WTC11 (cell line): ENCODE results near the gene CALCOCO2. TPM values are rescaled to one million over a fixed set of nuclear protein-coding genes. Genes with fewer than 3 reads are reported as not detected.

Source experiments
- ATAC-seq: fragments of 200-7000 bp; cut with Tn5 transposase; 2 replicates; pipeline ENCODE4 v1.10.0; 2021; ENCODE audit warnings: mild to moderate bottlenecking, moderate library complexity
- CTCF ChIA-PET: fragments of 300-600 bp; sonication (Branson Sonifier 250); formaldehyde crosslinking; loops from one replicate; lab custom pipeline; 2021; ENCODE audit warnings: antibody characterized with exemption; lab: Charles Lee
- POLR2A ChIA-PET: fragments of 350-600 bp; sonication (Branson Sonifier 250); formaldehyde crosslinking; loops from one replicate; lab custom pipeline; 2021; ENCODE audit warnings: antibody characterized with exemption; lab: Charles Lee
- DNase-seq: peaks from one replicate; pipeline ENCODE4 v3.0.0; 2021; ENCODE audit warnings: low spot score
- H3K27ac Mint-ChIP-seq: 2 replicates; pipeline ENCODE4 v1.8.0; 2021; ENCODE audit warnings: mixed read lengths
- H3K27me3 Mint-ChIP-seq: 2 replicates; pipeline ENCODE4 v1.8.0; 2021; ENCODE audit warnings: low read depth, mild to moderate bottlenecking, moderate library complexity, mixed read lengths
- H3K36me3 Mint-ChIP-seq: 2 replicates; pipeline ENCODE4 v1.8.0; 2021; ENCODE audit warnings: mixed read lengths
- H3K4me1 Mint-ChIP-seq: 2 replicates; pipeline ENCODE4 v1.8.0; 2022; ENCODE audit warnings: mixed read lengths
- H3K4me3 Mint-ChIP-seq: 2 replicates; pipeline ENCODE4 v1.8.0; 2021; ENCODE audit warnings: mild to moderate bottlenecking, moderate library complexity, mixed read lengths
- H3K9me3 Mint-ChIP-seq: 2 replicates; pipeline ENCODE4 v1.8.0; 2021; ENCODE audit warnings: mixed read lengths
- AFF4 ChIP-seq: sonication (generic); formaldehyde crosslinking; IDR thresholded peaks from 2 replicates; pipeline ENCODE4 v1.8.1; 2023; ENCODE audit warnings: mild to moderate bottlenecking, missing genetic modification reagents, borderline replicate concordance
- CBFB ChIP-seq: sonication (generic); formaldehyde crosslinking; IDR thresholded peaks from 2 replicates; pipeline ENCODE4 v1.8.1; 2022; ENCODE audit warnings: mild to moderate bottlenecking, low read depth, missing genetic modification reagents
- EMX1 ChIP-seq: fragments of 250-450 bp; sonication (Bioruptor Pico); IDR thresholded peaks from 2 replicates; pipeline ENCODE4 v1.8.0; 2021; ENCODE audit warnings: mild to moderate bottlenecking
- ETV6 ChIP-seq: sonication (generic); formaldehyde crosslinking; IDR thresholded peaks from 2 replicates; pipeline ENCODE4 v1.8.1; 2022; ENCODE audit warnings: mild to moderate bottlenecking, missing genetic modification reagents
- GABPB1 ChIP-seq: sonication (generic); formaldehyde crosslinking; IDR thresholded peaks from 2 replicates; pipeline ENCODE4 v1.8.1; 2023; ENCODE audit warnings: mild to moderate bottlenecking, missing genetic modification reagents
- GRHL2 ChIP-seq: fragments of 250-450 bp; sonication (Bioruptor Pico); IDR thresholded peaks from 2 replicates; pipeline ENCODE4 v1.8.0; 2022; ENCODE audit warnings: mild to moderate bottlenecking, moderate library complexity; ENCODE audit not compliant: insufficient replicate concordance, severe bottlenecking
- IRF2 ChIP-seq: sonication (generic); formaldehyde crosslinking; IDR thresholded peaks from 2 replicates; pipeline ENCODE4 v1.8.0; 2022; ENCODE audit warnings: low read depth, missing genetic modification reagents, borderline replicate concordance
- NFATC4 ChIP-seq: fragments of 250-450 bp; sonication (Bioruptor Pico); IDR thresholded peaks from 2 replicates; pipeline ENCODE4 v1.9.0; 2021; ENCODE audit warnings: mild to moderate bottlenecking
- NFYB ChIP-seq: sonication (generic); formaldehyde crosslinking; conservative IDR thresholded peaks from 2 replicates; pipeline ENCODE4 v1.8.0; 2022; ENCODE audit warnings: low read depth, missing genetic modification reagents
- PRDM15 ChIP-seq: sonication (generic); formaldehyde crosslinking; IDR thresholded peaks from 2 replicates; pipeline ENCODE4 v1.8.0; 2022; ENCODE audit warnings: missing genetic modification reagents
- PREB ChIP-seq: sonication (generic); formaldehyde crosslinking; IDR thresholded peaks from 2 replicates; pipeline ENCODE4 v1.8.1; 2022; ENCODE audit warnings: mild to moderate bottlenecking, missing genetic modification reagents, moderate library complexity, borderline replicate concordance
- PRRX2 ChIP-seq: fragments of 250-450 bp; sonication (Bioruptor Pico); IDR thresholded peaks from 2 replicates; pipeline ENCODE4 v1.8.0; 2021; ENCODE audit warnings: mild to moderate bottlenecking
- RORB ChIP-seq: fragments of 250-450 bp; sonication (Bioruptor Pico); IDR thresholded peaks from 2 replicates; pipeline ENCODE4 v1.9.0; 2021; ENCODE audit warnings: mild to moderate bottlenecking
- SOX15 ChIP-seq: fragments of 250-450 bp; sonication (Bioruptor Pico); IDR thresholded peaks from 2 replicates; pipeline ENCODE4 v1.9.0; 2021; ENCODE audit warnings: mild to moderate bottlenecking
- STAT6 ChIP-seq: sonication (generic); formaldehyde crosslinking; conservative IDR thresholded peaks from 2 replicates; pipeline ENCODE4 v1.8.1; 2023; ENCODE audit warnings: mild to moderate bottlenecking, low read depth, missing genetic modification reagents, moderate library complexity
- TEAD1 ChIP-seq: sonication (generic); formaldehyde crosslinking; IDR thresholded peaks from 2 replicates; pipeline ENCODE4 v1.8.0; 2022; ENCODE audit warnings: mild to moderate bottlenecking, missing genetic modification reagents
- TP53 ChIP-seq: sonication (generic); formaldehyde crosslinking; IDR thresholded peaks from 2 replicates; pipeline ENCODE4 v1.8.1; 2023; ENCODE audit warnings: mild to moderate bottlenecking, missing genetic modification reagents
- ZNF396 ChIP-seq: fragments of 250-450 bp; sonication (Bioruptor Pico); IDR thresholded peaks from 2 replicates; pipeline ENCODE4 v1.8.0; 2021; ENCODE audit warnings: mild to moderate bottlenecking, moderate library complexity, borderline replicate concordance
- ZNF532 ChIP-seq: fragments of 250-450 bp; sonication (Bioruptor Pico); IDR thresholded peaks from 2 replicates; pipeline ENCODE4 v1.9.0; 2021; ENCODE audit warnings: mild to moderate bottlenecking, borderline replicate concordance
- ZNF671 ChIP-seq: fragments of 250-450 bp; sonication (Bioruptor Pico); IDR thresholded peaks from 2 replicates; pipeline ENCODE4 v1.8.0; 2021; ENCODE audit warnings: mild to moderate bottlenecking
- total RNA-seq: library from RNA; stranded (reverse); gene quantifications from 3 replicates; pipeline ENCODE4 v1.2.3, GENCODE V29; 2021

Gene CALCOCO2
- total RNA-seq, 1 experiment from 2014 or later = 32.6 TPM

- POLR2A ChIA-PET = no interaction called here
- Mint-ChIP-seq H3K27ac (no peak overlapping the region), H3K9me3 (no peaks in the 10 kb centered on the region), H3K27me3 (no peaks in the 10 kb centered on the region), H3K4me3 (no peak overlapping the region)
- CTCF ChIA-PET = interaction anchor here (1.2 to 2.1 kb wide), 3 partner anchors 30 to 37 kb away, joined by 3 to 10 read pairs (median 5); no protein-coding TSS in a partner anchor
- DNase-seq = no peak
- ATAC-seq = no peak
- no peak for TF ChIP-seq GRHL2 (CRISPR knock-in tag)
- TF ChIP-seq ETV6 (CRISPR knock-in tag) = no peak
- no peak for TF ChIP-seq IRF2 (CRISPR knock-in tag)
- no peak for TF ChIP-seq CBFB (CRISPR knock-in tag)
- TF ChIP-seq ZNF671 = no peak
- TF ChIP-seq GABPB1 (CRISPR knock-in tag) = no peak
- no peak for TF ChIP-seq ZNF532 (CRISPR knock-in tag)
- TF ChIP-seq AFF4 (CRISPR knock-in tag) = no peak
- TF ChIP-seq TP53 (CRISPR knock-in tag) = no peak
- no peak for TF ChIP-seq RORB (CRISPR knock-in tag)
- TF ChIP-seq ZNF396 (CRISPR knock-in tag) = no peak
- TF ChIP-seq SOX15 (CRISPR knock-in tag) = no peak
- TF ChIP-seq EMX1 = no peak
- no peak for TF ChIP-seq NFYB
- no peak for TF ChIP-seq PREB (CRISPR knock-in tag)
- no peak for TF ChIP-seq PRRX2 (CRISPR knock-in tag)
- TF ChIP-seq, all 79 proteins: peak for 0
- Mint-ChIP-seq H3K4me1 (peaks cover 4% of the 10 kb centered on the region), H3K36me3 (peaks cover 8% of the 10 kb centered on the region; the same call in 1 of the 2 replicates)
Measured at GRCh38 chr17:48842746-48843145, 11.9 kb downstream of the CALCOCO2 start.

- peaks cover 8% of the 10 kb centered on the region; the same call in 1 of the 2 replicates for H3K36me3 Mint-ChIP-seq
- H3K27ac Mint-ChIP-seq = no peak overlapping the region
- TF ChIP-seq PRDM15 (CRISPR knock-in tag) (no peak), TEAD1 (no peak), STAT6 (CRISPR knock-in tag) (no peak), NFATC4 (CRISPR knock-in tag) (no peak), NFYB (no peak)
- TF ChIP-seq, all 79 proteins: peak for 0
- ChIA-PET CTCF (interaction anchor here (1.2 to 2.1 kb wide), 3 partner anchors 31 to 38 kb away, joined by 3 to 10 read pairs (median 5); no protein-coding TSS in a partner anchor), POLR2A (no interaction called here)
- Mint-ChIP-seq H3K4me1 (peaks cover 4% of the 10 kb centered on the region), H3K9me3 (no peaks in the 10 kb centered on the region), H3K27me3 (no peaks in the 10 kb centered on the region), H3K4me3 (no peak overlapping the region)
- ATAC-seq = no peak
- no peak for DNase-seq
Measured at GRCh38 chr17:48843187-48843900, 12.5 kb downstream of the CALCOCO2 start.
